GM10847 (cell line): ENCODE results near the gene PCSK4.

Experiments
- POLR2A ChIP-seq: IDR thresholded peaks from 2 replicates; pipeline ENCODE4 v1.6.1; 2011; ENCODE audit not compliant: insufficient read length; ENCODE audit errors: extremely low read depth

Gene PCSK4

DNA sequence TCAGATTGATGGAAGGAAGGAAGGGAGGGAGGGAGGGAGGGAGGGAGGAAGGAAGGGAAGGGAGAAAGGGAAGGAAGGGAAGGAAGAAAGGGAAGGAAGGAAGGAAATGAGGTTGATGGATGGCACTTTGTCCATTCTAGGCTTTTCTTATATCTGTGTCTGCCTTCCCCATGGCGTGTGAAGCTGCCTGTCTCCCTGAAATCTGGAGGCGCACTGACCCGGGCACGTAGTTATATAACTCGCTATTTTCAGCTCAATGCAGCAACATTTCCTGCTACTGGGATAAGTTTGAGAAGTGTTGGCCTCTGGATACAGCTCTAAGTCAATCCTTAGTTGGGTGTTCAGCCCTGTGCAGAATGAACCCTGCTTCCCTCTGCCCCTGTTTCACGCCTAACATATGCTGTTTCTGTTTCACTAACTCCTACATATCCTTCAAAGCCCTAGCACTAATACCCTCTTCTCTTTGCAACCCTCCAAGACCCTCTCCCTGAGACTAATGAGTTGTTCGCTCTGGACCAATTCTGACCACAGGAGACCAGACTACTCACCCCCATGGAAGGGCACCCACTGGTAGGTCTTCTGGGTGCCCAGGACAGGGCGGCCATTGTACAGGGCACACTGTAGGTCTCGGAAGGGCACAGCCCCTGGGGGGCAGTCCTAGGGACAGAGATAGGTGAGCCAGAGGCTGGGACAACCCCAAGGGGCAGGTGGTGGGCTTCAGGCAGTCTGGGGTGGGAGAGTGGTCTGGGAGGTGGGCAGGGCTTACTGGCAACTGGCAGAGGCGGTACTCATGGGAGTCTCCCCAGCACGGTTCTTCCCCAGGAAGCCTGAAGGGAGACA, 19.7 kb upstream of the PCSK4 start:
- no peak for TF ChIP-seq POLR2A

DNA sequence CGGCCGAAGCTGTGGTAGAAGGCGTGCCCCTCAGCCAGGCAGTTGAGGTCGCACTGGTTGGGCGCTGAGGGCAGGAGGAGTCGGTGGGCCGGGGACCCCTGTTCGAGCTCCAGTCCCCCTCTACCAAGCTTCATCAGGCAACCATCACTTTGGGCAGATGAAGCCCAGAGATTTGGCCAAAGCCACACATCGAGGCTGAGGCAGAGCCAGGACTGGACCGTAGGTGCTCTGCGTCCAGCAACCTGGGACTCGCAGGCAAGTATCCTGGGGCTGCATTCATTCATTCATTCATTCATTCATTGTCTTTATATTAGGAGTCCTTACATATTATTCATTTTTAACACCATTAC, 18.3 kb upstream of the PCSK4 start:
- TF ChIP-seq POLR2A, result no peak

DNA sequence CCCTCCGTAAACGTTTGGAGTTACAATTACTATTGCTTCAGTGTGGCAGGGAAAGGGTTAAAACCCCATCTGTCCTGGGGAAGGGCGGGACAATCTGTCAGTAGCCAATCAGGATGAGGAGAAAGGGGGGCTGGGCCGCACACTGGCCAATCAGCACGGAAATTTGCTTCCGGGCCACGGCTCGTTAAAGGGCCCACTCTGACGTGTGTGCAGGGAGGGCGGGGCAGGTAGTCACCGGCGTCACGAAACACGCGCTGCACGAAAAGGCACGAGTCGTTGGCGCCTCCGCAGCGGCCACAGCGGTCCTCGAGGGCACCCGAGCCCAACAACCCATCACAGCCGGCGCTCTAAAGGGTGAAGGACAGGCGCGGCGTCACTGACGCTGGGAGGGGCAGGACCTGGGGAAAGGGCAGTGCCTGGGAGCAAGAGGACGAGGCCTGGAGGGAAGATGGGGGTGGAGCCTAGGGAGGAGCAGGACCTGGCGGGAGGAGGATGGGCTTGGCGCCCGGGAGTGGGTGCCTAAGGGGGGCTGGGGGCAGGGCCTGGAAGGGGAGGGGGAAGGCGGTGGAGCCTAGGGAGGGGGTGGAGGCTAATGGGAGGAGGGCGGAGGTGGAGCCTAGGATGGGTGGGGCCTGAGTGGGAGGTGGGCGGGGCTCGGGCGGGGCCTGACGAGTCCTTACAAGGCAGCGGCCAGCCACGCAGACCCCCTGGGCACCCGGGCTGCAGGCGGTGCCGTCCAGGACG, 17.8 kb upstream of the PCSK4 start:
- no peak for TF ChIP-seq POLR2A

DNA sequence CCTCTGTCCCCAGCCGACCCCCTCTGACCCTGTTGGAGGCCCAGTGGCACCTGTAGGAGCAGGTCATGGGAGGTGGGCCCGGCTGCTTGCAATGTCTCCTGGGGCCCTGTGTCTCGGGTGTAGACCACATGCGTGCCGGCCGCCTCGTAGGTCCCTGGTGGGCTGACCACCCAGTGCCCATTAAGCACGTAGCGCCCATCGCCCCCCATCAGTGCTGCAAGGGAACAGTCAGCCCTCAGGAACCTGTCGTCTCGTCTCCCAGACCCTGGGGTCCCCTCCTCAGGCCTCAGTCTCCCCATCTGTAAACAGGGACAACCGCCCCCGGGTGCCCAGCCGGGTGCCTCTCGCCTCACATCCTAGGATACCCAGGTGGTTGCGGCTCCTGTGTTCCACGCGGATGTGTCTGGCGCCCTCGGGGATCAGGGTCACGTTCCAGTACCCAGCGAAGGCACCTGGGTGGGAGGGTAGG, 17.1 kb upstream of the PCSK4 start:
- no peak for TF ChIP-seq POLR2A

DNA sequence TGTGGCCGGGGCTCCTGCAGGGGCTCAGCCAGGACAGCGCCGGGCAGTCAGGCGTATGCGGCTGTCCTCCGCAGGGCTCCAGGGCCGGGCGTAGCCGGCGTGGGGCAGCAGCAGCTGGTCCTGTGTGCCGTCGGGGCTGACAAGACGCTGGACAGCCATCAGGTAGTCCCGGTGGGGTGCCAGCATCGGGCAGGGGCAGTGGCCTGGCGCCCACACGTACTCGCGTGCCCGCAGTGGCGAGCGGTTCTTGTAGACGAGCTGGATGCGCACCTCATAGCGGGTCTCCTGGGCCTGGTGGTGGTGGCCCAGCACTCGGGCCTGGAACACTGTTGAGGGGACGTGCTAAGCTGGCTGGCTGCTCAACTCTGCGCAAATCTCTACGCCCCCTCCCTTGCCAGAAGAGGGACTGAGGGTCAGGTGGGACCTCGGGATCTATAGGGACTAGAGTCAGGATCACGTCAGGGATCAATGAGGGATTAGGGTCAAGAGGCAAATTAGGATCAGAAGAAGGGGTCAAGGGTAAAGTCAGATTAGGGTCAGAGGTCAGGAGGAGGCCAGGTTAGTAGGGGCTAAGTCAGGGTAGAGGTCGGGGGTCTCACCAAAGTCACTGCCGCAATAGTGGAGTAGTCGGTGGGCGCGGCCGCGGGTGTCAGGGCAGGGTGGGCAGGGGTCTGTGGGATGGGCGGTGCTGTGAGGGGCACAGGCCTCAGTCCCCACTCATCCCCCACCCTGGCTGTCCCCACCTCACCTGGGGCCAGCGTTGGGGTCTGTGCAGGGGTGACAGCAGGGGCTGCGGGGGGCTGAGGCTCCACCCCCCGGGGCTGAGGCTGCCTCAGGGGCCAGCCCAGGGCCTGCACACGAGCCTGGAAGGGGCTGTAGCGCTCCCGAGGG, 16.1 kb upstream of the PCSK4 start:
- TF ChIP-seq POLR2A, result no peak

DNA sequence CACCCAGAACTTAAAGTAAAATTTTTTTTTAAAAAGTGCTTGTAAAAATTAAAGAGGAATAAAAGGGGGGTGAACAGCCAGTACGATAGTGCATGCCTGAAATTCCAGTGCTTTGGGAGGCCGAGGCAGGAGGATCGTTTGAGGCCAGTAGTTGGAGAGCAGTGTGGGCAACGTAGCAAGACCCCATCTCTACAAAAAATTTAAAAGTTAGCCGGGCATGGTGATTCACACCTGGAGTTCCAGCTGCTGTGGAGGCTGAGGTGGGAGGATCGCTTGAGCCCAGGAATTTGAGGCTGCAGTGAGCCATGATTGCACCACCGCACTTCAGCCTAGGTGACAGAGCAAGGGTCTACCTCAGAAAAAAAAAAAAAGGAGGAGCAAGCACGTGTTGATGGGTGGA, 14.9 kb upstream of the PCSK4 start:
- TF ChIP-seq POLR2A, result no peak

DNA sequence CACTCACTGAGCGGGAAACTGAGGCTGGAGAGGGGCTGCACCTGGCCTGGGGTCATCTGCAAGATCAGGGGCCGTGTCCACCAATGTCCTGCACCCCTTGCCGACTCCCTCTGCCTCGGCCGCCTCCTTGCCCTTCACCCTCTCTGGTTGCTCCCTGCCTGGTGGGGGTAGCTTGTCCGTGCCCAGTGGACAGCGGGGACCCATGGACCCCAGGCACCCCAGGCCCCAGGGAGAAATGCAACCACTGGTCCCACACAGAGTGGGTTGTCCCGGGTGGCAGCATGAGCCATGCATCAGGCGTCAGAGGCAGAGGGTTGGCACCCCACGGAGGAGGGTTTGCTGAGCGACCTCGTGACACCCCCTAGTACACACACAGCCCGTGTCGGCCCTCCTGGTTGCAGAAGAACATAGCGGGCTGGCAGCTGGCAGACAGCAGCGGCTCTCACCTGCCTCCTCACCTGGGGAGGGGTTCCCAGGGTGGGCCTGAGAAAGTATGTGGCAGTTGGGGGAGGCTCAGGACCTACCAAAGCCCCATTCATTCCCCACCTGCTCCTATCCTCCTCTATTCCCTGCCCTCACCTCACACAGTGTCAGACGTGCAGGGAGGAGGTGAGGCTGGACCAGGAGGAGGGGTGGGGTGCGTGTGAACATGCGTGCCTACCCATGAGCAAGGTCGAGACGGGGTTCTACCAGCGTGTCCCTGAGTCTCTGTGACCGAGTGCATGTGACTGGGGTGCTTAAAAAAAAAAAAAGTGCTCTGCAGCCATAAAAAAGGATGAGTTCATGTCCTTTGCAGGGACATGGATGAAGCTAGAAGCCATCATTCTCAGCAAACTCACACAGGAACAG, 14.0 kb upstream of the PCSK4 start:
- TF ChIP-seq POLR2A, result no peak

DNA sequence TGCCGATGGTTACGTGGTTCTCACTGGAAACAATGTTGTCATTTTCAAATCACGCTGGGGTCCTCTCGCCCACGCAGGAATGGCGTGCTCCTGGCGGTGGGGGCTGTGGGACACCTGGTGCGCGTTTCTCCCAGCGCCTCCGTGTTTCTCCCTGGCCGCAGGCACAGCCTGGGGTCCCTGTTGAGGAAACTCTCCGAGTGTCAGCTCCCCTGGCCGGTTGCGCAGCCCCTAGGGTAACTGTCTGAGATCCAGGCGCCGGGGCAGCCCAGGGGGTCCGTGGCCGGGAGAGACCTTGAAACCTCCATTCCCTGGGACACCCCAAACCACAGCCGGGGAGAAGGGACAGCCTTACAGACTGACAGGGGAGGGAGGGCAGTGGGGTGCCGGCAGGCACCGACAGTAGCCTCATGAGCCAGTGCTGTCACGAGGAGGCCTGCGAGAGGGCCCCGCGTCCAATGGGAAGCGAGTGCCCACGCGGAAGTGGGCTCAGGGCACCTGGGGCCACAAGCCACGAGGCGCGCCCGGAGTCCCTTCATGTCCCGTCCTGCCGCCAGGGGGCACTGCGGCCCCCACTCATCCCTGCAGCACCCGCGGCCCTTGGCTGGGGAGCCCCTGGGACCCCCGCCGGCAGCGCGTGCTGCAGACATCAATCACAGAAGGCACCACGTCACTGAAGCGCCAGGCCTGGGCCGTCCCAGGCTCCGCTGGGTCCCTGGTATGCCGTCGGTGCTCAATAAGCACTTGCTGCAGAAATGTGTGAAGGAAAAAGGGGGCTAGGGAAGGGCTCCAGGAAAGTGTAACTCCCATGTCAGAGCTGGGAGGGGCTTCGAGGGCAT, 13.2 kb upstream of the PCSK4 start:
- no peak for TF ChIP-seq POLR2A

DNA sequence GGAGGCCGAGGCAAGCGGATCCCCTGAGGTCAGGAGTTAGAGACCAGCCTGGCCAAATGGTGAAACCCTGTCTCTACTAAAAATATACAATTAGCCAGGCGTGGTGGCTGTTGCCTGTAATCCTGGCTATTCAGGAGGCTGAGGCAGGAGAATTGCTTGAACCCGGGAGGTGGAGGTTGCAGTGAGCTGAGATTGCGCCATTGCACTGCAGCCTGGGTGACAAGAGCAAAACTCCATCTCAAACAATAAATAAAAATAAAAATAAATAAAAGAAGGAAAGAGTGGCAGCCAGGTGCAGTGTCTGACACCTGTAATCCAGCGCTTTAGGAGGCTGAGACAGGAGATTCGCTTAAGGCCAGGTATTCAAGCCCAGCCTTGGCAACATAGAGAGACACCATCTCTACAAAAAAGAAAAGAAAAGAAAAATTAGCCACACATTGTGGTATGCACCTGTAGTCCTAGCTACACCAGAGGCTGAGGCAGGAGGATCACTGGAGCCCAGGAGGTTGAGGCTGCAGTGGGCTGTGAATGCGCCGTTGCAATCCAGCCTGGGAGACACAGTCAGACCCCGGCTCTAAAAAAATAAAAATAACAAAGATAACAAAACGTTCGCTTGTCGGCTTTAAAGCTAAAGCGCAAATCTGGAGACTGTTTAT, 12.4 kb upstream of the PCSK4 start:
- TF ChIP-seq POLR2A, result no peak

DNA sequence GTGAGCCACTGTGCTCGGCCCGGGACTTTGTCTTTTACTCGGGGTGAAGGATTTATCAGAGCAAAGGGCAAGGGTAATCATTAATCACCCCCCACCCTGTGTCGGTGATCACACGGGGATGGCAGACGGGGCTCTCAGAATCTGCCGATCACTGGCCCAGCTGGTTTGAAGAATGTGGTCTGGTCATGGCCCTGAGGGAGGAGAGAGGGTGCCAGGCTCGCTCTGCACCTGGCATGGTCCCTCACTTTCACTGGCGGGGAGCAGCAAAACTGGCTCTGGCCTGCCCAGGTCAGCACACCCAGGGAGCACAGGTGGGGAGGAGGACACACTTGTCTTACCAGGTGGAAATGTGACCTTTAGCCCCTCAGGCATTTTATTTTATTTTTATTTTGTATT, 11.0 kb upstream of the PCSK4 start:
- no peak for TF ChIP-seq POLR2A

DNA sequence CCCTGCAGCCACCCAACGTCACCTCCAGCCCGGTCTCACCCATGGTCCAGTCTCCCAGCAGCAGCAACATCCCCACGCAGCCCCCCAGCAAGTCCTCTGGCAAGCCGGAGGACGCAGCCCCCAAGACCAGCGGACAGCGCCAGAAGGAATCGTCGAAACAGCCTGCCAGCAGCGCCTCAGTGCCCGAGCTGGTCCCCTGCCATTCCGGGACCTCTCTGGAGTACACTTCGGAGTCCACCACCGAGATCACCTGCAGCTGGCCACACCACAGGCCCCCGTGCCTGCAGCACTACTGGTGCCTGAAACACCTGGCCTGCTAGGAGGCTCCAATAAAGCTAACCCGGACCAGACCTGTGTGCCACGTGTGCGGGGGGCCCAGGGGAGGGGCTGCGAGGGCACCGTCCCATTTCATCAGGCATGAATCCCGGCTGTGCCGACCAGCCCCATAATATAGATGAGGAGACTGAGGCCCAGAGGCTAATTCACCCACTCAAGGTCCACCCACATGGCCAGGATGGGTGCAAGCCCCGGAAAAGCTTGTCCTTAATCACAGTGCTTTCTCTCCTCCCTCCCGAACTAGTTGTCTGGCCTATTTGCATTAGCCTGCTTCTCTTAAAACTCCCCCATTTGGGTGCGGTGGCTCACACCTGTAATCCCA, 7.6 kb upstream of the PCSK4 start:
- no peak for TF ChIP-seq POLR2A

DNA sequence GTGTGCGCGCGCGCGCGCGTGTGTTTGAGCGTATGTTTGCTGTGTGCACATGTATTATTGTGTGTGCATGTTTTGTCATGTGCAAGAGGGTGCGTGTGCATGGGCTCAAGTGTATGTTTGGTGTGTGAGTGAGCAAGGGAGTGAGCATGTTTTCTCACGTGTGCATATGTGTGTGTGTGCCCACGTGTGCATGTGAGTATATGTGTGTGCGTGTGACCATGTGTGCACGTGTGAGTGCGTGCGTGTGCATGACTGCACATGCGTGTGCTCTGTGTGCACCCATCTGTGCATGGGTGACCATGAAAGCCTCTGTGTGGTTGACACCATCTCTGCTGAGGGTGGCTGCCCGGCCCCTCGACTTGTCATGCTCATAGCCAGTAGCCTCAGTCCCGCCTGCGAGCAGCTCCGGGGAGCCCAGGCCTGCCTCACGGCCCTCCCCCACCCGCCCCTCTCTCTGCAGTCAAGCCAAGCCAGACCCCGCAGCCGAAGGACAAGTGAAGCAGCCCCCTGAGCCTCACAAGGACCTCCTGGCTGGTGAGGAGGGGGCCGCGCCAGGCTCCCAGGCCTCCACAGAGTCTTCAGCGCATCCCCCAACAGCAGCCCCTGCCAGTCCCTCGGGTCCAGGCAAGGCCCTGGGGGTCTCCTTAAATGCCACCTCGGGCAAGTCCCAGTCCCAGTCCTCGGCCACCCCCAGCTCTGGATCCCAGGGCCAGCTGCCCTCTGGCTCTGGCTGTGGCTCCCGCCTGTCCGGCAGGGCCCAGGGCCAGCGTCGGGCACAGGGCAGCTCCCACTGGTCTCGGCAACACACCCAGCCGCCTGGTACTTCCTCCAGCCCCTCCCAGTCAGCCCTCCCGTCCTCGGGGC, 6.8 kb upstream of the PCSK4 start:
- TF ChIP-seq POLR2A, result no peak
